ENCODE measurements around the gene GLMN. TPM values are rescaled to one million over a fixed set of nuclear protein-coding genes. Genes with fewer than 3 reads are reported as not detected.
"Not testable (repeated sequence)": the region's sequence is repeated elsewhere in the genome, so short reads cannot be mapped to it uniquely, and the experiment has no call there.

GLMN gene
- total and polyA plus RNA-seq, 11 donors: 3.0 to 11.0 (median 5.8) TPM

- no peak overlapping the region for H3K27ac ChIP-seq
- ATAC-seq (no peak), DNase-seq (no peak)
- WGBS, 4 donors: 88 to 91% (median 91%) methylated on average over 1 of the region's 1 CpG
- TF ChIP-seq, protein P1, sequence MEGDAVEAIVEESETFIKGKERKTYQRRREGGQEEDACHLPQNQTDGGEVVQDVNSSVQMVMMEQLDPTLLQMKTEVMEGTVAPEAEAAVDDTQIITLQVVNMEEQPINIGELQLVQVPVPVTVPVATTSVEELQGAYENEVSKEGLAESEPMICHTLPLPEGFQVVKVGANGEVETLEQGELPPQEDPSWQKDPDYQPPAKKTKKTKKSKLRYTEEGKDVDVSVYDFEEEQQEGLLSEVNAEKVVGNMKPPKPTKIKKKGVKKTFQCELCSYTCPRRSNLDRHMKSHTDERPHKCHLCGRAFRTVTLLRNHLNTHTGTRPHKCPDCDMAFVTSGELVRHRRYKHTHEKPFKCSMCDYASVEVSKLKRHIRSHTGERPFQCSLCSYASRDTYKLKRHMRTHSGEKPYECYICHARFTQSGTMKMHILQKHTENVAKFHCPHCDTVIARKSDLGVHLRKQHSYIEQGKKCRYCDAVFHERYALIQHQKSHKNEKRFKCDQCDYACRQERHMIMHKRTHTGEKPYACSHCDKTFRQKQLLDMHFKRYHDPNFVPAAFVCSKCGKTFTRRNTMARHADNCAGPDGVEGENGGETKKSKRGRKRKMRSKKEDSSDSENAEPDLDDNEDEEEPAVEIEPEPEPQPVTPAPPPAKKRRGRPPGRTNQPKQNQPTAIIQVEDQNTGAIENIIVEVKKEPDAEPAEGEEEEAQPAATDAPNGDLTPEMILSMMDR (IDR thresholded peaks at IDR 0.05): no peak
- TF ChIP-seq POLR2A (IDR thresholded peaks at IDR 0.05): no peak
- no peaks in the 10 kb centered on the region for H3K27me3 ChIP-seq
- H3K9me3 ChIP-seq: peaks cover 0 to 13% (median 3%) of the 10 kb centered on the region in 12 donors
- intact Hi-C loops (cut with DNase I): no loop called here
- H3K36me3 ChIP-seq: peaks cover 0 to 66% (median 56%) of the 10 kb centered on the region in 9 donors
- H3K4me3 ChIP-seq: no peak overlapping the region
- no peaks in the 10 kb centered on the region for H3K4me1 ChIP-seq
Measured at GRCh38 chr1:92259350-92259749, 39.4 kb downstream of the GLMN start.

DNA sequence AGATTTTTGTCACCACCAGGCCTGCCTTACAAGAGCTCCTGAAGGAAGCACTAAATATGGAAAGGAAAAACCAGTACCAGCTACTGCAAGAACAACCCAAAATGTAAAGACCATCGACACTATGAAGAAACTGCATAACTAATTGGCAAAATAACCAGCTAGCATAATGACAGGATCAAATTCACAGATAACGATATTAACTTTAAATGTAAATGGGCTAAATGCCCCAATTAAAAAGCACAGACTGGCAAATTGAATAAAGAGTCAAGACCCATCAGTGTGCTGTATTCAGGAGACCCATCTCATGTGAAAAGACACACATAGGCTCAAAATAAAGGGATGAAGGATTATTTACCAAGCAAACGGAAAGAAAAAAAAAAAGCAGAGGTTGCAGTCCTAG is 44.1 kb downstream of the GLMN start:
- H3K4me3 ChIP-seq; ATAC-seq; H3K4me1 ChIP-seq; DNase-seq; H3K27ac ChIP-seq; intact Hi-C loops (cut with DNase I); H3K27me3 ChIP-seq: not testable (repeated sequence)
- Histone ChIP-seq H3K36me3 (peaks cover 0 to 53% (median 29%) of the 10 kb centered on the region in 9 donors), H3K9me3 (peaks cover 0 to 15% (median 3%) of the 10 kb centered on the region in 12 donors)
- WGBS, 4 donors: 63 to 80% (median 79%) methylated on average over 3 of the region's 3 CpGs

- ATAC-seq (no peak), DNase-seq (no peak)
- H3K27ac ChIP-seq: no peak overlapping the region
- H3K9me3 ChIP-seq: no peaks in the 10 kb centered on the region
- peaks cover 0 to 34% (median 14%) of the 10 kb centered on the region in 9 donors for H3K36me3 ChIP-seq
- peaks cover 0 to 3% (median 0%) of the 10 kb centered on the region in 12 donors for H3K4me1 ChIP-seq
- H3K27me3 ChIP-seq: no peaks in the 10 kb centered on the region
- intact Hi-C loops (cut with DNase I): no loop called here
- TF ChIP-seq POLR2A (IDR thresholded peaks at IDR 0.05): no peak
- TF ChIP-seq, protein P1 (IDR thresholded peaks at IDR 0.05): no peak
- H3K4me3 ChIP-seq: no peak overlapping the region
- 91 to 95% (median 93%) methylated on average over 1 of the region's 1 CpG for WGBS, 4 donors
Measured at GRCh38 chr1:92244376-92244775, 54.4 kb downstream of the GLMN start.

DNA sequence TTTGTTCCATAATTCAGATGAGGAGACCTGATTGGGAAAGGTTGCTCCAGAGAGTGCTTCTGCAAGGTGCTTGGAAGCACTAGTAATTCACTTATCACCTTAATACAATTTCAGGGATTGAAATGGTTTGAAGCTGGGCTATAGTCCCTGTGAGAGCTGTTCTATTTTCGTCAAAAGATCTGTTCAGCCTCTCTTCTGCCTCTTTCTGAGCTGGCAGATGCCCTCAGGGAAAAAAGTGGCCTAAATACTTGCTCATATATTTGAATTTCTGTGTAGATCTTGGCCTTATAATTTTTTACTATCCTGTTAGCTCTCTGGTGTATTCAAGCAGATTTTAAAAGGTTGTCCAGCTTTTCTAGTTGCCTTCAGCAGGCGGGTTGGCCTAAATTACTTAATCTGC is 58.8 kb downstream of the GLMN start:
- Histone ChIP-seq H3K27ac (no peak overlapping the region), H3K36me3 (no peaks in the 10 kb centered on the region), H3K4me1 (peaks cover 0 to 3% (median 0%) of the 10 kb centered on the region in 12 donors), H3K4me3 (no peak overlapping the region), H3K27me3 (no peaks in the 10 kb centered on the region), H3K9me3 (no peaks in the 10 kb centered on the region)
- 65 to 80% (median 72%) methylated on average over 2 of the region's 2 CpGs for WGBS, 4 donors
- DNase-seq (no peak), ATAC-seq (no peak)
- intact Hi-C loops (cut with DNase I): no loop called here
- TF ChIP-seq, protein P1 (IDR thresholded peaks at IDR 0.05): no peak
- TF ChIP-seq POLR2A (IDR thresholded peaks at IDR 0.05): no peak

GRCh38 chr1:92230736-92231135 is 68.1 kb downstream of the GLMN start:
- no peaks in the 10 kb centered on the region for H3K9me3 ChIP-seq
- WGBS, 4 donors: 84 to 92% (median 90%) methylated on average over 1 of the region's 1 CpG
- no peak for DNase-seq

More at GRCh38 chr1:92230736-92231135, 68.1 kb downstream of the GLMN start:
- H3K36me3 ChIP-seq: no peaks in the 10 kb centered on the region
- TF ChIP-seq, protein P1 (IDR thresholded peaks at IDR 0.05): no peak
- no peak for TF ChIP-seq POLR2A (IDR thresholded peaks at IDR 0.05)
- no peak for ATAC-seq
- H3K4me1 ChIP-seq: no peaks in the 10 kb centered on the region
- intact Hi-C loops (cut with DNase I): no loop called here
- H3K4me3 ChIP-seq: no peak overlapping the region
- H3K27me3 ChIP-seq: no peaks in the 10 kb centered on the region
- H3K27ac ChIP-seq: no peak overlapping the region
